ENCODE data around the gene IL18RAP. TPM values are rescaled to one million over a fixed set of nuclear protein-coding genes. Genes with fewer than 3 reads are reported as not detected.

Gene IL18RAP
- total RNA-seq, 1 experiment from 2014 or later: not detected

DNA sequence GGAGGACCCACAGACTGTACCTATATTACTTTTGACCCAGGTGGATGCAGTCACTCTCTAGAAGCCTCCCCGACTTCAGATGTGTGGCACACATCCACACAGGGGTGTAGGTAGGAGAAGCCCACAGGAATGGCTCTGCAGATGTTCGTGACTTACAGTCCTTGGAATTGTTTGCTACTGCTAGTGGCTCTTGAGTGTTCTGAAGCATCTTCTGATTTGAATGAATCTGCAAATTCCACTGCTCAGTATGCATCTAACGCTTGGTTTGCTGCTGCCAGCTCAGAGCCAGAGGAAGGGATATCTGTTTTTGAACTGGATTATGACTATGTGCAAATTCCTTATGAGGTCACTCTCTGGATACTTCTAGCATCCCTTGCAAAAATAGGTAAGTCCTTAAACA, 50.7 kb downstream of the IL18RAP start:
- Histone ChIP-seq H3T11ph (ENCODE audit: low read length) (no peak overlapping the region), H3K79me1 (ENCODE audit: insufficient read depth, low read depth, low read length, poor library complexity, severe bottlenecking) (no peaks in the 10 kb centered on the region), H2BK120ac (ENCODE audit: low read depth, low read length, poor library complexity, severe bottlenecking) (no peak overlapping the region), H3K14ac (ENCODE audit: insufficient read depth, low read length) (no peak overlapping the region), H4K8ac (replicated peaks; ENCODE audit: insufficient read length, low read depth, low read length) (no peak overlapping the region), H3K27me3 (ENCODE audit: insufficient read depth, low read length) (no peaks in the 10 kb centered on the region), H3K23me2 (ENCODE audit: insufficient read length, low read depth, low read length, poor library complexity, severe bottlenecking) (no peaks in the 10 kb centered on the region), H3K4ac (ENCODE audit: low read depth, low read length) (no peak overlapping the region), H2BK5ac (ENCODE audit: insufficient read length, low read length) (no peak overlapping the region), H3K18ac (ENCODE audit: insufficient read length, low read depth, low read length) (no peak overlapping the region), H3K4me2 (ENCODE audit: insufficient read depth, insufficient read length, low read length) (no peak overlapping the region), H4K5ac (ENCODE audit: insufficient read length, low read depth, low read length) (no peak overlapping the region), H2BK20ac (ENCODE audit: low read depth, low read length, poor library complexity, severe bottlenecking) (no peak overlapping the region), H2AK5ac (ENCODE audit: insufficient read length, low read length) (no peak overlapping the region), H3K79me2 (ENCODE audit: insufficient read depth, low read length) (no peaks in the 10 kb centered on the region), H4K91ac (ENCODE audit: insufficient read length, low read depth, low read length) (no peak overlapping the region), H3K9me3 (ENCODE audit: control insufficient read depth, low read depth, low read length) (no peaks in the 10 kb centered on the region), H4K20me1 (ENCODE audit: control insufficient read depth, insufficient read depth, insufficient read length) (no peaks in the 10 kb centered on the region), H3K56ac (ENCODE audit: insufficient read length, low read depth, low read length) (no peak overlapping the region), H3K4me1 (ENCODE audit: insufficient read depth, low read length) (no peaks in the 10 kb centered on the region), H2AFZ (ENCODE audit: low read length) (no peak overlapping the region), H2BK12ac (ENCODE audit: insufficient read length, low read depth, low read length) (no peak overlapping the region), H3K27ac (ENCODE audit: insufficient read length, low read depth, low read length) (no peak overlapping the region), H2BK15ac (ENCODE audit: low read depth, low read length) (no peak overlapping the region), H3K23ac (ENCODE audit: insufficient read length, low read depth, low read length) (no peak overlapping the region), H3K9ac (ENCODE audit: extremely low read depth, insufficient read length, low read length) (no peak overlapping the region)
- Mint-ChIP-seq H3K4me1 (peaks cover 4 to 10% of the 10 kb centered on the region in 2 experiments), H3K36me3 (ENCODE audit: insufficient read depth in 1 of 3, low read depth in 3 of 3) (peaks cover 0 to 4% (median 0%) of the 10 kb centered on the region in 3 experiments; a peak in 1 of 7 replicates), H3K9me3 (peaks cover 5 to 7% of the 10 kb centered on the region in 2 experiments; a peak in 4 of 5 replicates), H3K4me3 (no peak overlapping the region), H3K27ac (no peak overlapping the region), H3K27me3 (ENCODE audit: low read depth) (no peaks in the 10 kb centered on the region; the same call in 1 of the 2 replicates)
- DNase-seq: no peak
- no CpG with 5 or more reads among the region's 3 CpGs for WGBS (ENCODE audit: extremely low coverage, insufficient read length, low lambda C conversion rate)
- TF ChIP-seq, protein P1, sequence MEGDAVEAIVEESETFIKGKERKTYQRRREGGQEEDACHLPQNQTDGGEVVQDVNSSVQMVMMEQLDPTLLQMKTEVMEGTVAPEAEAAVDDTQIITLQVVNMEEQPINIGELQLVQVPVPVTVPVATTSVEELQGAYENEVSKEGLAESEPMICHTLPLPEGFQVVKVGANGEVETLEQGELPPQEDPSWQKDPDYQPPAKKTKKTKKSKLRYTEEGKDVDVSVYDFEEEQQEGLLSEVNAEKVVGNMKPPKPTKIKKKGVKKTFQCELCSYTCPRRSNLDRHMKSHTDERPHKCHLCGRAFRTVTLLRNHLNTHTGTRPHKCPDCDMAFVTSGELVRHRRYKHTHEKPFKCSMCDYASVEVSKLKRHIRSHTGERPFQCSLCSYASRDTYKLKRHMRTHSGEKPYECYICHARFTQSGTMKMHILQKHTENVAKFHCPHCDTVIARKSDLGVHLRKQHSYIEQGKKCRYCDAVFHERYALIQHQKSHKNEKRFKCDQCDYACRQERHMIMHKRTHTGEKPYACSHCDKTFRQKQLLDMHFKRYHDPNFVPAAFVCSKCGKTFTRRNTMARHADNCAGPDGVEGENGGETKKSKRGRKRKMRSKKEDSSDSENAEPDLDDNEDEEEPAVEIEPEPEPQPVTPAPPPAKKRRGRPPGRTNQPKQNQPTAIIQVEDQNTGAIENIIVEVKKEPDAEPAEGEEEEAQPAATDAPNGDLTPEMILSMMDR (conservative IDR thresholded peaks at IDR 0.05): no peak
